CD4-positive, alpha-beta T cell (primary cell): ENCODE measurements around the gene TTC9B. TPM values are rescaled to one million over a fixed set of nuclear protein-coding genes. Genes with fewer than 3 reads are reported as not detected.
A peak's percentile ranks its signal among the peaks of the same experiment; 100 is the strongest.

ENCODE experiments used
- ATAC-seq: fragments of 200-7000 bp; cut with Tn5 transposase; one replicate; pipeline ENCODE4 v1.10.0; 2022; ENCODE audit warnings: mild to moderate bottlenecking; ENCODE audit not compliant: poor library complexity
- CTCF ChIA-PET: fragments of 350-600 bp; sonication (Branson Sonifier 250); formaldehyde crosslinking; loops from one replicate; lab custom pipeline; 2021; ENCODE audit warnings: antibody characterized with exemption, inconsistent platforms; lab: Charles Lee
- POLR2A ChIA-PET: fragments of 350-600 bp; sonication (Branson Sonifier 250); formaldehyde crosslinking; loops from one replicate; lab custom pipeline; 2021; ENCODE audit warnings: antibody characterized with exemption, inconsistent platforms; lab: Charles Lee
- DNase-seq, 14 experiments: peaks; one replicate each; pipeline ENCODE4 v3.0.0-alpha.2; 2013 to 2020; ENCODE audit warnings: mixed read lengths in 2 of 14
- H3K27ac ChIP-seq, 2 donors: one replicate each; pipeline versions ENCODE4 v1.5.1 to v1.7.0; 2013; ENCODE audit warnings: low read length in 2 of 2, low read depth in 1 of 2, mild to moderate bottlenecking in 1 of 2
- H3K27me3 ChIP-seq, 2 experiments: 1 replicate in 1 of 2; 2 replicates in 1 of 2; pipeline versions ENCODE4 v1.6.1 to v1.7.0; 2013; ENCODE audit warnings: low read length in 2 of 2, control low read depth in 1 of 2, mild to moderate bottlenecking in 1 of 2, moderate library complexity in 1 of 2; ENCODE audit not compliant: insufficient read depth in 2 of 2, control insufficient read depth in 1 of 2
- H3K36me3 ChIP-seq: one replicate; pipeline ENCODE4 v1.6.1; 2013; ENCODE audit warnings: low read length, control low read depth; ENCODE audit not compliant: insufficient read depth
- H3K4me1 ChIP-seq: one replicate; pipeline ENCODE4 v1.6.1; 2013; ENCODE audit warnings: low read length, control low read depth; ENCODE audit not compliant: insufficient read depth
- H3K4me3 ChIP-seq: one replicate; pipeline ENCODE4 v1.5.1; 2013; ENCODE audit warnings: mild to moderate bottlenecking, low read length, moderate library complexity
- H3K9me3 ChIP-seq, 2 experiments: 1 replicate in 1 of 2; 2 replicates in 1 of 2; pipeline versions ENCODE4 v1.6.1 to v1.7.0; 2013; ENCODE audit warnings: low read length in 2 of 2, mild to moderate bottlenecking in 2 of 2, control low read depth in 1 of 2, moderate library complexity in 1 of 2; ENCODE audit not compliant: control insufficient read depth in 1 of 2, insufficient read depth in 1 of 2
- H3K27ac Mint-ChIP-seq: one replicate; pipeline ENCODE4 v1.8.0; 2020; ENCODE audit warnings: mixed read lengths
- H3K27me3 Mint-ChIP-seq: one replicate; pipeline ENCODE4 v1.8.0; 2021; ENCODE audit warnings: mixed read lengths
- H3K36me3 Mint-ChIP-seq: one replicate; pipeline ENCODE4 v1.8.0; 2021; ENCODE audit warnings: low read depth, mixed read lengths
- H3K4me1 Mint-ChIP-seq: one replicate; pipeline ENCODE4 v1.8.0; 2021; ENCODE audit warnings: low read depth, mixed read lengths
- H3K4me3 Mint-ChIP-seq: one replicate; pipeline ENCODE4 v1.8.0; 2020; ENCODE audit warnings: mild to moderate bottlenecking, mixed read lengths
- H3K9me3 Mint-ChIP-seq: one replicate; pipeline ENCODE4 v1.8.0; 2020; ENCODE audit warnings: mixed read lengths
- intact Hi-C, 2 experiments: fragments of 100-400 bp; cut with DNase I in 1 of 2; cut with micrococcal nuclease in 1 of 2; formaldehyde crosslinking; loops; one replicate each; pipeline versions ENCODE4 v1.15.1 to v1.9.0; 2023 to 2025; cut with DNase I, micrococcal nuclease
- total RNA-seq, 174 experiments: library from RNA in 2 of 174; stranded (reverse) in 2 of 174; gene quantifications; one replicate each; pipeline ENCODE4 v1.2.3 and lab custom pipeline; 2021 to 2026
- TF ChIP-seq, protein P1 (sequence below): fragments of 200-600 bp; IDR thresholded peaks from one replicate; pipeline ENCODE4 v1.8.0; 2022; ENCODE audit warnings: antibody characterized with exemption, mild to moderate bottlenecking

TTC9B gene
- total RNA-seq, 2 experiments from 2014 or later: not detected

DNA sequence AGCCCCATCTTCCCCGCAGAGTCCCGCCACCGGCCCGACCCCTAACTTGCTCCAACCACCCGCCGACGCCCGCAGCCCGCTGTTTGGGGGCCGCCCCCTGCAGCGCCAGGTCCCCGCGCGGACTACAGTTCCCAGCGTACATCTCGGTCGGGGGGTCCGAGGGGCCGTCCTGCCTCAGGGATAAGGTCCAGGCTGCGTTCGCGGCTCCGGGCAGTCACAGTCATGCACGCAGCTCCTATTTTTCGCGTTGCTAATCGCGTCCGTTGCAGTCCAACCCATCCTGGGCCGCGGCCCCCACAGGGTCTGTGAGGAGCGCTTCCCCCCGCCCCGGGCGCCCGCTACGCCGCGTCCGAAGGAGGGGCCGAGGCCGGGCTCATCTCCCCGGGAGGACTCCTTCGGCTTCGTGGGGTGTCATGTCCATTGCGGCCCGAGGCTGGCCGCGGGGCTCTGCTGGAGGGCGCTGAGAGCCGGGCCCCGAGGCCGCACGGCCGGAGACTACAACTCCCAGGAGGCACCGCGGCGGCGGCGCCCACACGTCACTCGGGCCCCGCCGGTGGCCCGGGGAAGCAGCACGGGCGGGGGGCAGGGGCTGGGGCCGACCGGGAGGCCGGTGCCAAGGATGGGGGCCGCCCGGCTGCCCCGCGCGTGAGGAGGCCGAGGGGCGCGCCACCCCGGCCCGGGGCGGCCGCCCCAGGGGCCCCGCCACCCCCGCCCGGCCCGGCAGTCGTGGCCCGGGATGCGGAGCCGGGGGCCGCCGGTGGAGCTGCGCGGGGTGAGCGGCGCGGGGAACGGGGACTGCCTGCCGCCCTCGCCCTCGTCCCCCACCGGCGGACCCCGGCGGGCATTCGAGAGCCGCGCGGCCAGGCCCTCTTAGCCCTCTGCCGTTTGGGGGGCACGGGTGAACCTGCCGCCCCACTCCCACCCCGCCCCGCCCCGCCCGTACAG lies 27.0 kb downstream of the TTC9B start, which contains the start of gene MAP3K10:
Gene MAP3K10, plus strand, starts transcription at position 536 of the 945 bp plus-strand sequence. CDS start 606 bp downstream, outside the sequence.
- Mint-ChIP-seq H3K9me3 (no peaks in the 10 kb centered on the region), H3K4me3 (peak within 1 kb of the TSS; percentile 95), H3K27ac (peak within 1 kb of the TSS; percentile 88), H3K27me3 (no peaks in the 10 kb centered on the region), H3K36me3 (peaks cover 5% of the 10 kb centered on the region), H3K4me1 (peaks cover 45% of the 10 kb centered on the region)
- ChIA-PET POLR2A (interaction anchor here (0.8 to 1.2 kb wide), 7 partner anchors 26 to 221 kb away, joined by 3 read pairs; partner anchors contain the start of genes PSMC4 and ZNF780B), CTCF (interaction anchor here (0.7 kb wide), 1 partner anchor 456 kb away, joined by 3 read pairs; no protein-coding TSS in a partner anchor)
- TF ChIP-seq, protein P1, sequence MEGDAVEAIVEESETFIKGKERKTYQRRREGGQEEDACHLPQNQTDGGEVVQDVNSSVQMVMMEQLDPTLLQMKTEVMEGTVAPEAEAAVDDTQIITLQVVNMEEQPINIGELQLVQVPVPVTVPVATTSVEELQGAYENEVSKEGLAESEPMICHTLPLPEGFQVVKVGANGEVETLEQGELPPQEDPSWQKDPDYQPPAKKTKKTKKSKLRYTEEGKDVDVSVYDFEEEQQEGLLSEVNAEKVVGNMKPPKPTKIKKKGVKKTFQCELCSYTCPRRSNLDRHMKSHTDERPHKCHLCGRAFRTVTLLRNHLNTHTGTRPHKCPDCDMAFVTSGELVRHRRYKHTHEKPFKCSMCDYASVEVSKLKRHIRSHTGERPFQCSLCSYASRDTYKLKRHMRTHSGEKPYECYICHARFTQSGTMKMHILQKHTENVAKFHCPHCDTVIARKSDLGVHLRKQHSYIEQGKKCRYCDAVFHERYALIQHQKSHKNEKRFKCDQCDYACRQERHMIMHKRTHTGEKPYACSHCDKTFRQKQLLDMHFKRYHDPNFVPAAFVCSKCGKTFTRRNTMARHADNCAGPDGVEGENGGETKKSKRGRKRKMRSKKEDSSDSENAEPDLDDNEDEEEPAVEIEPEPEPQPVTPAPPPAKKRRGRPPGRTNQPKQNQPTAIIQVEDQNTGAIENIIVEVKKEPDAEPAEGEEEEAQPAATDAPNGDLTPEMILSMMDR: no peak
- Histone ChIP-seq H3K4me3 (peak within 1 kb of the TSS; percentile 98), H3K36me3 (no peaks in the 10 kb centered on the region), H3K4me1 (peaks cover 31% of the 10 kb centered on the region), H3K9me3 (no peaks in the 10 kb centered on the region), H3K27ac (peak within 1 kb of the TSS; percentile 83 to 89), H3K27me3 (no peaks in the 10 kb centered on the region)
- DNase-seq (peak; percentile 37 to 85 (median 68)), ATAC-seq (peak; percentile 81)
- intact Hi-C loops: loop anchor here in 1 of 2 experiments (1.0 to 10.0 kb wide), 6 partner anchors 95 to 746 kb away; partner anchors contain the start of genes C19orf47, PLD3, SUPT5H and ZNF546

DNA sequence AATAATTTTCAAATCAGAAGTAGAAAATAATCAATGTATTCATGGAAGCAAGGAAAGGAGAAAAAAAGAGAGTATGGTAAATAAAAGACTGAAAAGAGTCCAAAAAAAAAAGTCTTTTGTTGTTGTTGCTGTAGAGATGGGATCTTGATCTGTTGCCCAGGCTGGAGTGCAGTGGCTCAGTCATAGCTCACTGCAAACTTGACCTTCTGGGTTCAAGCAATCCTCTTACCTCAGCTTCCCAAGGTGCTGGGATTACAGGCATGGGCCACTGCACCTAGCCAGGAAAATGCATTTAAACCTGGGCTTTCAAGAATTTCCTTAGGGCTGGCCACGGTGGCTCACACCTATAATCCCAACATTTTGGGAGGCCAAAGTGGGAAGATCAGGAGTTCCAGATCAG lies 33.9 kb downstream of the TTC9B start:
- intact Hi-C loops: loop anchor here in 1 of 2 experiments (1.0 kb wide), 1 partner anchor 15 kb away; no protein-coding TSS in a partner anchor
- ATAC-seq: no peak
- no peaks in the 10 kb centered on the region for H3K9me3 Mint-ChIP-seq
- H3K27me3 Mint-ChIP-seq: peaks cover 5% of the 10 kb centered on the region
- Histone ChIP-seq H3K27me3 (no peaks in the 10 kb centered on the region), H3K4me1 (no peaks in the 10 kb centered on the region), H3K36me3 (no peaks in the 10 kb centered on the region), H3K9me3 (no peaks in the 10 kb centered on the region), H3K27ac (no peak overlapping the region), H3K4me3 (no peak overlapping the region)
- no peak overlapping the region for H3K27ac Mint-ChIP-seq
- ChIA-PET POLR2A (no interaction called here), CTCF (no interaction called here)
- no peak for DNase-seq
- H3K4me3 Mint-ChIP-seq: no peak overlapping the region
- TF ChIP-seq, protein P1: no peak
- H3K4me1 Mint-ChIP-seq: no peaks in the 10 kb centered on the region
- H3K36me3 Mint-ChIP-seq: no peaks in the 10 kb centered on the region

DNA sequence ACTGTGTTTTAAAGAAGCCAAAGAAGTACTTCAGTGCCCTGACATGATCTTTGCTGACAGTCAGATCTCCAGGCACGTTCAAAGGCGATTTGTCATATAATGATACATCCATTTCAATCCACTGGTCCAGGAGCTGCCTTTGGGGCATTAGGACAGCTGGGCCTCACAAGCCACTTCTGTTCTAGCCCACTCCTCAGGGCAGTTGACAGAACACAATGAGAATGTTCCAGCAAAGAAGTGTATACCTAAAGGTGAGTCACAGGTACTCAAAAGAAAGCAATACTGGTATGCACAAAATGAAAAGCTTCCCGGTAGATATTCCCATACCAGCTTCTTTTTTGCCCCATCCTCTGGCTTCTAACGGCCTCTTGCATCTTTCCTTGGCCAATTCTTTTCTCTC lies 39.4 kb downstream of the TTC9B start:
- no peaks in the 10 kb centered on the region for H3K4me1 ChIP-seq
- DNase-seq: no peak
- intact Hi-C loops: no loop called here
- Mint-ChIP-seq H3K9me3 (no peaks in the 10 kb centered on the region), H3K27me3 (peaks cover 5% of the 10 kb centered on the region), H3K36me3 (no peaks in the 10 kb centered on the region), H3K27ac (no peak overlapping the region), H3K4me3 (no peak overlapping the region), H3K4me1 (no peaks in the 10 kb centered on the region)
- no peaks in the 10 kb centered on the region for H3K9me3 ChIP-seq
- POLR2A ChIA-PET: no interaction called here
- no peak overlapping the region for H3K4me3 ChIP-seq
- ATAC-seq: no peak
- no peaks in the 10 kb centered on the region for H3K27me3 ChIP-seq
- no peak overlapping the region for H3K27ac ChIP-seq
- TF ChIP-seq, protein P1: no peak
- H3K36me3 ChIP-seq: no peaks in the 10 kb centered on the region
- CTCF ChIA-PET: no interaction called here
